Progenitor cell of endocrine pancreas (in vitro differentiated cells): ENCODE data around the gene TLCD3A. TPM values are rescaled to one million over a fixed set of nuclear protein-coding genes. Genes with fewer than 3 reads are reported as not detected.

Experiments used
- DNase-seq: peaks from one replicate; pipeline ENCODE4 v3.0.0; 2021; ENCODE audit warnings: low spot score; ENCODE audit not compliant: unreplicated experiment
- H3K27ac Mint-ChIP-seq: 2 replicates; pipeline ENCODE4 v1.8.0; 2021; ENCODE audit warnings: mild to moderate bottlenecking, moderate library complexity, mixed read lengths
- H3K27me3 Mint-ChIP-seq: 2 replicates; pipeline ENCODE4 v1.8.0; 2021; ENCODE audit warnings: mixed read lengths
- H3K36me3 Mint-ChIP-seq: 2 replicates; pipeline ENCODE4 v1.8.0; 2022; ENCODE audit warnings: mixed read lengths; ENCODE audit not compliant: insufficient read depth
- H3K4me1 Mint-ChIP-seq: 2 replicates; pipeline ENCODE4 v1.8.0; 2021; ENCODE audit warnings: low read depth, mixed read lengths
- H3K4me3 Mint-ChIP-seq: 2 replicates; pipeline ENCODE4 v1.8.0; 2021; ENCODE audit warnings: low read depth, mild to moderate bottlenecking, moderate library complexity, mixed read lengths
- H3K9me3 Mint-ChIP-seq: 2 replicates; pipeline ENCODE4 v1.8.0; 2021; ENCODE audit warnings: low read depth, mixed read lengths
- total RNA-seq: library from RNA; stranded (reverse); gene quantifications from 2 replicates; pipeline ENCODE4 v1.2.1, GENCODE V29; 2021
- TF ChIP-seq, protein P1 (sequence below): fragments of 200-600 bp; sonication (generic); IDR thresholded peaks from one replicate; pipeline ENCODE4 v1.5.0; 2021; ENCODE audit warnings: antibody characterized with exemption, mild to moderate bottlenecking; ENCODE audit not compliant: unreplicated experiment

Gene TLCD3A
- total RNA-seq, 1 donor from 2014 or later, result 27.2 TPM

DNA sequence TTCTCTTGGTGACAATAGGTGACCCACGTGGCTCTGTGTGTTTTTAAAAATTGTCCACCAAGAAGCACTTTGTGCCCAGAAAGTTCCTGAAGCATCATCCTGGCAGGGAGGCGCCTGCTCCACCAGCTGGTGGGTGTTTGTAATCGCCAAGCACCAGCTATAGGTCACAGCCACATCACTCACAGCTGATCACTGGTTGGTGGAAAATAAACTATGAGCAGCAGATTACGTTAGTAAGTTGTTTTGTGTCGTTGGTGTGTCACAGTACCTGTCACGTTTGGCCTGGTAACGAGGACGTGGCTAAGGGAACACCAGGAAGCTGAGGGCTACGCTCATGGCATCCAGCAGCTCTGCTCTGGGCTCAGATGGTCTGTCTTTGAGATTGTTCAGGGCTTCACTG is 59.9 kb downstream of the TLCD3A start:
- Mint-ChIP-seq H3K36me3 (peaks cover 14% of the 10 kb centered on the region), H3K4me3 (no peak overlapping the region), H3K9me3 (no peaks in the 10 kb centered on the region), H3K4me1 (peaks cover 2% of the 10 kb centered on the region), H3K27ac (no peak overlapping the region), H3K27me3 (no peaks in the 10 kb centered on the region)
- DNase-seq, result no peak
- TF ChIP-seq, protein P1, sequence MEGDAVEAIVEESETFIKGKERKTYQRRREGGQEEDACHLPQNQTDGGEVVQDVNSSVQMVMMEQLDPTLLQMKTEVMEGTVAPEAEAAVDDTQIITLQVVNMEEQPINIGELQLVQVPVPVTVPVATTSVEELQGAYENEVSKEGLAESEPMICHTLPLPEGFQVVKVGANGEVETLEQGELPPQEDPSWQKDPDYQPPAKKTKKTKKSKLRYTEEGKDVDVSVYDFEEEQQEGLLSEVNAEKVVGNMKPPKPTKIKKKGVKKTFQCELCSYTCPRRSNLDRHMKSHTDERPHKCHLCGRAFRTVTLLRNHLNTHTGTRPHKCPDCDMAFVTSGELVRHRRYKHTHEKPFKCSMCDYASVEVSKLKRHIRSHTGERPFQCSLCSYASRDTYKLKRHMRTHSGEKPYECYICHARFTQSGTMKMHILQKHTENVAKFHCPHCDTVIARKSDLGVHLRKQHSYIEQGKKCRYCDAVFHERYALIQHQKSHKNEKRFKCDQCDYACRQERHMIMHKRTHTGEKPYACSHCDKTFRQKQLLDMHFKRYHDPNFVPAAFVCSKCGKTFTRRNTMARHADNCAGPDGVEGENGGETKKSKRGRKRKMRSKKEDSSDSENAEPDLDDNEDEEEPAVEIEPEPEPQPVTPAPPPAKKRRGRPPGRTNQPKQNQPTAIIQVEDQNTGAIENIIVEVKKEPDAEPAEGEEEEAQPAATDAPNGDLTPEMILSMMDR, result no peak

Other genes starting within 250 kb of the TLCD3A start
- 75.2 and 87.4 TPM in 2 replicates for gene VPS53, start 17.8 kb upstream of the TLCD3A start, total RNA-seq
- gene GEMIN4, start 19.7 kb downstream of the TLCD3A start, total RNA-seq, result 39.8 and 43.2 TPM in 2 replicates
- gene GLOD4, start 49.7 kb downstream of the TLCD3A start, total RNA-seq, result 79.9 and 109 TPM in 2 replicates
- gene MRM3, start 49.8 kb downstream of the TLCD3A start, total RNA-seq, result 14.5 and 17.9 TPM in 2 replicates
- 53.1 and 56.0 TPM in 2 replicates for gene NXN, start 247.2 kb downstream of the TLCD3A start, total RNA-seq